Osteocyte (in vitro differentiated cells): ENCODE data around the gene EPS8. TPM values are rescaled to one million over a fixed set of nuclear protein-coding genes. Genes with fewer than 3 reads are reported as not detected.

Source experiments
- DNase-seq: peaks from one replicate; pipeline ENCODE4 v3.0.0; 2021; ENCODE audit warnings: mixed read lengths; ENCODE audit not compliant: unreplicated experiment; ENCODE audit errors: extremely low spot score
- H3K27ac Mint-ChIP-seq: one replicate; pipeline ENCODE4 v1.8.0; 2021; ENCODE audit warnings: mild to moderate bottlenecking, mixed read lengths; ENCODE audit not compliant: unreplicated experiment
- H3K27me3 Mint-ChIP-seq: one replicate; pipeline ENCODE4 v1.8.0; 2021; ENCODE audit warnings: mixed read lengths; ENCODE audit not compliant: unreplicated experiment
- H3K36me3 Mint-ChIP-seq: one replicate; pipeline ENCODE4 v1.8.0; 2021; ENCODE audit warnings: mixed read lengths; ENCODE audit not compliant: unreplicated experiment
- H3K4me1 Mint-ChIP-seq: one replicate; pipeline ENCODE4 v1.8.0; 2021; ENCODE audit warnings: mixed read lengths; ENCODE audit not compliant: unreplicated experiment
- H3K4me3 Mint-ChIP-seq: one replicate; pipeline ENCODE4 v1.8.0; 2021; ENCODE audit warnings: mild to moderate bottlenecking, moderate library complexity, mixed read lengths; ENCODE audit not compliant: unreplicated experiment
- H3K9me3 Mint-ChIP-seq: one replicate; pipeline ENCODE4 v1.8.0; 2021; ENCODE audit warnings: mixed read lengths; ENCODE audit not compliant: unreplicated experiment
- total RNA-seq: library from RNA; stranded (reverse); gene quantifications from 2 replicates; pipeline ENCODE4 v1.2.1, GENCODE V29; 2021
- TF ChIP-seq, protein P1 (sequence below): fragments of 200-600 bp; sonication (generic); IDR thresholded peaks from 2 replicates; pipeline ENCODE4 v1.5.0; 2021; ENCODE audit warnings: antibody characterized with exemption, mild to moderate bottlenecking, moderate library complexity

EPS8 gene
- total RNA-seq, 1 donor from 2014 or later: 308 TPM

DNA sequence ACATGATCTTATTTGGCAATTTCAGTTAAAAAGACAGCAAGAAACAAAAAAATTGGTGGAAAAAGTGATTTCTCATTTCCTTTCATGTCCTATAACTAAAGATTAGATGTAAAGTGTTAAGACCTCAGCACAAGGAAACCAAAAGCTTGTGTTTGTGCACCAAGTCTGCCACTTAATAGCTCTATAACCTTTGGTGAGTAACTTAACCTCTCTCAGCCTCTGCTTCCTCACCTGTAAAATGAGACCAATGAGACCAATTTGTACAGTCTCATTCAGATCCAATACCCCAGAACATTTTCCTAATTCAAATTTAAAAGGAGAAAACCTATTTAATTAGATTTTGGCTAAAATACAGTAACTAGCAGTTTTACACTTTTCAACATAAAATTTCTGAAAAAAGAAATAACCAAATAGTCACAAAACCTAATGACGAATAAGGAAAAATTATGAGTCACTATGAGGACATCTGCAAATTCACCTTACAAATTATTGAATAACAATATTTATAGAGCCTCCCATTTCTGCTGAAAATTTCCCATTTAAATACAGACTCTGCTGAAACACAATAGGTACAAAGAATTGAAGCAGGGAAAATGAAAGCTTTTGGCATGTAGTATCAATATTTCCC lies 71.1 kb downstream of the EPS8 start:
- H3K36me3 Mint-ChIP-seq: peaks cover 23% of the 10 kb centered on the region
- TF ChIP-seq, protein P1, sequence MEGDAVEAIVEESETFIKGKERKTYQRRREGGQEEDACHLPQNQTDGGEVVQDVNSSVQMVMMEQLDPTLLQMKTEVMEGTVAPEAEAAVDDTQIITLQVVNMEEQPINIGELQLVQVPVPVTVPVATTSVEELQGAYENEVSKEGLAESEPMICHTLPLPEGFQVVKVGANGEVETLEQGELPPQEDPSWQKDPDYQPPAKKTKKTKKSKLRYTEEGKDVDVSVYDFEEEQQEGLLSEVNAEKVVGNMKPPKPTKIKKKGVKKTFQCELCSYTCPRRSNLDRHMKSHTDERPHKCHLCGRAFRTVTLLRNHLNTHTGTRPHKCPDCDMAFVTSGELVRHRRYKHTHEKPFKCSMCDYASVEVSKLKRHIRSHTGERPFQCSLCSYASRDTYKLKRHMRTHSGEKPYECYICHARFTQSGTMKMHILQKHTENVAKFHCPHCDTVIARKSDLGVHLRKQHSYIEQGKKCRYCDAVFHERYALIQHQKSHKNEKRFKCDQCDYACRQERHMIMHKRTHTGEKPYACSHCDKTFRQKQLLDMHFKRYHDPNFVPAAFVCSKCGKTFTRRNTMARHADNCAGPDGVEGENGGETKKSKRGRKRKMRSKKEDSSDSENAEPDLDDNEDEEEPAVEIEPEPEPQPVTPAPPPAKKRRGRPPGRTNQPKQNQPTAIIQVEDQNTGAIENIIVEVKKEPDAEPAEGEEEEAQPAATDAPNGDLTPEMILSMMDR: no peak
- peak overlapping the region; percentile 27 for H3K4me3 Mint-ChIP-seq
- H3K9me3 Mint-ChIP-seq: no peaks in the 10 kb centered on the region
- DNase-seq: no peak
- peak overlapping the region; percentile 83 for H3K27ac Mint-ChIP-seq
- H3K4me1 Mint-ChIP-seq: peaks cover 87% of the 10 kb centered on the region
- no peaks in the 10 kb centered on the region for H3K27me3 Mint-ChIP-seq

DNA sequence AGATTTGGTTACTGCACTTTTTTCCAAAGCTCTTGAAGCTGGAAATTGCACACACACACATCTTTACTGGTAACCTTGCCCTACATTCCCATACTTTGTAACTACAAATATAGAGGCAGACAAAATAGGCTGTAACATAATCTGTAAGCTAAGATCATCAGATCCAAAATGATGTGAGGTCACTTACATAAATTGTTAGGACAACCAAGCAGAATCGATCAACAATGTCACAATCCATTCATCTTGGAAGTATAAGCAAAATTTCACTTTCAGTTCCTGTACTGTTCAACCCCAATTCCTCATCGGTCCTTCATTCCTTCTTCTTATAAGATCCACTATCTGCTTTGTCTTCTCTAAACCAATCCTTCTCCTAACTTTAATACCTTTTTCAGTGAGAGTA lies 72.6 kb downstream of the EPS8 start:
- TF ChIP-seq, protein P1: no peak
- Mint-ChIP-seq H3K36me3 (peaks cover 19% of the 10 kb centered on the region), H3K4me3 (no peak overlapping the region), H3K9me3 (no peaks in the 10 kb centered on the region), H3K4me1 (peaks cover 86% of the 10 kb centered on the region), H3K27ac (peak overlapping the region; percentile 80), H3K27me3 (no peaks in the 10 kb centered on the region)
- DNase-seq: no peak

DNA sequence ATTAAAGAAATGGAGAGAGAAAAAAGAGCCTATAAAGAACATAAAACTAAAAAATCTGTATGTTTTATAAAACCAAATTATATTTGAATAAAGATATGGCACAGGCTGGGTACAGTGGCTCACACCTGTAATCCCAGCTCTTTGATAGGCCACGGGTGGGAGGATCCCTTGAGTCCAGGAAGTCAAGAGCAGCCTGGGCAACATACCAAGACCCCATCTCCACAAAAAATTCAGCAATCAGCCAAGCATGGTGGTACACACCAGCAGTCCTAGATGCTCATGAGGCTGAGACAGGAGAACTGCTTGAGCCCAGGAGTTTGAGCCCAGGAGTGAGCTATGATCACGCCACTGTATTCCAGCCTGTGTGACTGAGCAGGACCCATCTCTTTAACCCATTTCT lies 74.9 kb downstream of the EPS8 start:
- Mint-ChIP-seq H3K27ac (peak overlapping the region; percentile 36), H3K4me1 (peaks cover 81% of the 10 kb centered on the region), H3K4me3 (no peak overlapping the region), H3K36me3 (peaks cover 25% of the 10 kb centered on the region), H3K9me3 (no peaks in the 10 kb centered on the region), H3K27me3 (no peaks in the 10 kb centered on the region)
- no peak for DNase-seq
- TF ChIP-seq, protein P1: no peak

DNA sequence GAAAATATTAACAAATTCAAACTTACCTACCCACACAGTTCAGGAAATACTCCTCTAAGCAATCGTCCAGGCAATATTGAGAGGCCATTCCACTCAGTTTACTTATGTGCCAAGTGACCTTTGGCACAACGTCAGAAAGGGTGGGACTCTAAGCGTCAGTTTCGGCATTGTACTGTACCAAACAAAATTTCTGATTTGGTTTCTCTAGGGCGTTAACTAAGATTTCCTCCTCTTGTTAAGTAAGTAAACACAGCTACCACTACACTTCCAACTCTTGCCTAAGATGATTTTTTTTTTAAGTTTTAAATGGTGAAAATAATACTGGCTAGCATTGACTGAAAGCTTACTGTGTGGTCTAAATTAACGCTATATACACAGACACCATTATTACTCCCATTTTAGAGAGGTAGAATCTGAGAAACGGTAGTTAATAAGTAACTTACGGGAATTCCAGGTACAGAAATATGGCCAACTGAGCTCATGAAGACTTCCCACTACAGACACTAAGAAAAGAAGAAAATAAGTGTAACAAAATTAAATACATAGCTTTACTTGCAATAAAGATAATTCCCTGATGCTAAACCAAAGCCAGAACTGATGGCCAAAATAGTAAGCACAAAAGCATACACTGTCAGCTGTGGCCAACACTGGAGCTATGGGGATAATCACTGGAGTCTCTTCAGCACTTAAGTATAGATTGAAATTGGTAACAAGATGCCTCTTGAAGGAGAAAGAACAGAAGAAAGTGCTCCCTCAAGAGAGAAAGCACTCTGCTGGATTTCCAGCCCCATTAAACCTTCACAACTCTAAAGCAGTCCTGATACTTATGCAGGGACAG lies 76.1 kb downstream of the EPS8 start:
- DNase-seq: no peak
- peaks cover 81% of the 10 kb centered on the region for H3K4me1 Mint-ChIP-seq
- peaks cover 30% of the 10 kb centered on the region for H3K36me3 Mint-ChIP-seq
- H3K9me3 Mint-ChIP-seq: no peaks in the 10 kb centered on the region
- H3K27me3 Mint-ChIP-seq: no peaks in the 10 kb centered on the region
- no peak overlapping the region for H3K4me3 Mint-ChIP-seq
- TF ChIP-seq, protein P1: no peak
- peak overlapping the region; percentile 36 for H3K27ac Mint-ChIP-seq

DNA sequence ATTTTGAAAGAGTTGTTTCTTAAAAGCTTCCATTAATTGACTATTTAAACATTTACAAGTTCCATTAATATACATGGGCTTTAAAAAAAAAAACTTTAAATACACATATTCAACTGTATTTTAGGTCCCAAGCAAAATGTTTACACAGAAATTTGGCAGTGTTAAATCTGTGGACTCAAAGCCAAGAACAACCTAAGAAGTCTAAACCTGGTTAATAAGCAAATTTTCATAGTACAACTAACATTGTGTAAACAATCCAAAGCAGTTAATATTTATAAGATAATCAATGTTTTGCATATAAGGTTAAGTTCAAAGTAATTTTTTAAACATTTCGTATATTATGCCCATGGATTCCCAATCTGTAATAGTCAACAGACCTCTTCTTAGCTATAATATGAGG lies 77.0 kb downstream of the EPS8 start:
- TF ChIP-seq, protein P1: no peak
- H3K36me3 Mint-ChIP-seq: peaks cover 34% of the 10 kb centered on the region

More for the DNA sequence above, 77.0 kb downstream of the EPS8 start:
- H3K9me3 Mint-ChIP-seq: no peaks in the 10 kb centered on the region
- H3K27me3 Mint-ChIP-seq: no peaks in the 10 kb centered on the region
- DNase-seq: no peak
- peak overlapping the region; percentile 35 for H3K27ac Mint-ChIP-seq
- H3K4me1 Mint-ChIP-seq: peaks cover 81% of the 10 kb centered on the region
- no peak overlapping the region for H3K4me3 Mint-ChIP-seq
